ENCODE data around the gene CARD11.

The CARD11 gene

DNA sequence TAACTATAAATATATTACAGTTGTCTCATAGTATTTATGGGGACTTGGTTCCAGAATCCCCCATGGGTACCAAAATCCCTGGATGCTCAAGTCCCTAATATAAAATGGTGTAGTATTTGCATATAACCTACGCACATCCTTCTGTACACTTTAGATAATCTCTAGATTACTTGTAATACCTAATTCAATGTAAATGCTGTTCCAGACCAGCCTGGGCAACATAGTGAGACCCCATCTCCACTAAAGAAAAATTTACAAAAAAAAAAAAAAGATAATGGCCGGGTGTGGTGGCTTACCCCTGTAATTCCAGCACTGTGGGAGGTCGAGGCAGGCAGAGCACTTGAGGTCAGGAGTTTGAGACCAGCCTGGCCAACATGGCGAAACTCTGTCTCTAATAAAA is 182.2 kb downstream of the CARD11 start:
- TF ChIP-seq CTCF (IDR thresholded peaks at IDR 0.05; ENCODE audit: insufficient read depth, missing control alignments), result no peak
- DNase-seq (ENCODE audit: insufficient read length, low spot score) (no peak), FAIRE-seq (no peak)

DNA sequence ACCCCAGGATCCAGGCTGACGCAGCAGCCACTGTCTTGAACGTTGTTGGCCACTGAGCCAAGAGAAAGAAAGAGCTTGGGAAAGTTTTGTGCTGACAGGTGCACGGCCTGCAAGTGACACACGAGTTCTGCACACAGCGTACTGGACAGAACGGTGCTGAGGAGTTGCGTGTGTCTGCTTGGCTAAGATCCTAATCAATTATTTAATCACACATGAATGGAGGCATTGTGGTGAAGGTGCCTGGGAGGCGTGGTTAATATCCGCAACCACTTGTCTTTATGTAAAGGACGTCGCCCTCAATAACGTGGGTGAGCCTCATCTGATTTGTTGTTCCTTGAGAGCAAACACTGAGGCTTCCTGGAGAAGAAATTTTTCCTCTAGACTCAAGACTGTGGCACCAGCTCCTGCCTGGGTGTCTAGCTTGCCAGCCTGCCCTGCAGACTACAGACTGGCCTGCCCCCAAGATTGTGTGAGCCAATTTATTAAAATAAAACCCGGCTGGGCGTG is 183.0 kb downstream of the CARD11 start:
- FAIRE-seq (no peak), DNase-seq (ENCODE audit: insufficient read length, low spot score) (no peak)
- TF ChIP-seq CTCF (IDR thresholded peaks at IDR 0.05; ENCODE audit: insufficient read depth, missing control alignments), result no peak

GRCh38 chr7:2859952-2860351 is 183.7 kb downstream of the CARD11 start:
- FAIRE-seq, result no peak
- no peak for TF ChIP-seq CTCF (IDR thresholded peaks at IDR 0.05; ENCODE audit: insufficient read depth, missing control alignments)

GRCh38 chr7:2858621-2859020 is 185.0 kb downstream of the CARD11 start:
- no peak for TF ChIP-seq CTCF (IDR thresholded peaks at IDR 0.05; ENCODE audit: insufficient read depth, missing control alignments)
- DNase-seq (ENCODE audit: insufficient read length, low spot score), result no peak
- no peak for FAIRE-seq

More at GRCh38 chr7:2859952-2860351, 183.7 kb downstream of the CARD11 start:
- DNase-seq (ENCODE audit: insufficient read length, low spot score), result no peak

DNA sequence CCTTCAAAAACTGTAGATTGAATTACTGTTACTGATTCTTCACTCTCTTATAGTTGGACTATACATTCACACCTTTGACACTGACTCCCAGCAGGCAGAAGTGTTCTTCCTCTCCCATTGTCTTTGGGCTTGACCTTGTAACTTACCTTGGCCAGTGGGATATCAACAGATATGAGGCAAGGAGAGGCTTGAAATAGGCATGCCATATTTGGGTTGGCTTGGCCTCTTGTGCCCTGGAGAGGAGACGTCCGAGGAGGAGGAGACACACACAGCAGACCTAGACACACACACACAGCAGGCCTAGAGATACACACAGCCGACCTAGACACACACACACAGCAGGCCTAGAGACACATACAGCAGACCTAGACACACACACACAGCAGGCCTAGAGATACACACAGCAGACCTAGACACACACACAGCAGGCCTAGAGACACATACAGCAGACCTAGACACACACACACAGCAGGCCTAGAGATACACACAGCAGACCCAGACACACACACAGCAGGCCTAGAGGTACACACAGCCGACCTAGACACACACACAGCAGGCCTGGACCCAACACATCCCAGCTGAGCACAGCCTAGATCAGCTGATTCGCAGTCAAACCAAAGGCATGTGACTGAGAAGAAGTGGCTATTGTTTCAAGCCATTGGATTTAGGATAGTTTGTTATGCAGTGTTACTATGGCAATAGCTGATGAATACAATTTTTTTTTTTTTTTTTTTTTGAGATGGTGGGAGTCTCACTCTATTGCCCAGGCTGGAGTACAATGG is 187.1 kb downstream of the CARD11 start:
- TF ChIP-seq CTCF (IDR thresholded peaks at IDR 0.05; ENCODE audit: insufficient read depth, missing control alignments), result no peak
- no peak for DNase-seq (ENCODE audit: insufficient read length, low spot score)
- no peak for FAIRE-seq
